Tibial artery (tissue), 4 donors: ENCODE results near the gene BICRAL.
A peak's percentile ranks its signal among the peaks of the same experiment; 100 is the strongest.

ENCODE experiments used
- DNase-seq, 2 donors: peaks; one replicate each; pipeline ENCODE4 v3.0.0-alpha.2; 2019
- H3K27ac ChIP-seq, 2 donors: fragments of 200-600 bp; sonication (generic) in 1 of 2; 1 replicate in 1 of 2; 2 replicates in 1 of 2; pipeline ENCODE4 v1.5.1; 2018 to 2019; ENCODE audit warnings: mild to moderate bottlenecking in 1 of 2
- H3K27me3 ChIP-seq, 2 donors: fragments of 200-600 bp; sonication (generic) in 1 of 2; one replicate each; pipeline versions ENCODE4 v1.5.1 to v1.6.0; 2016 to 2019
- H3K36me3 ChIP-seq, 3 donors: fragments of 200-600 bp; sonication (generic) in 2 of 3; one replicate each; pipeline ENCODE4 v1.5.1; 2016 to 2019; ENCODE audit warnings: mild to moderate bottlenecking in 2 of 3
- H3K4me1 ChIP-seq, 4 donors: fragments of 200-600 bp; sonication (generic) in 2 of 4; 1 replicate in 3 of 4; 2 replicates in 1 of 4; pipeline ENCODE4 v1.5.1; 2016 to 2019
- H3K4me3 ChIP-seq, 2 donors: fragments of 200-600 bp; sonication (generic) in 1 of 2; 1 replicate in 1 of 2; 2 replicates in 1 of 2; pipeline ENCODE4 v1.5.1; 2018 to 2019; ENCODE audit warnings: mild to moderate bottlenecking in 2 of 2
- H3K9me3 ChIP-seq, 3 donors: fragments of 200-600 bp; sonication (generic) in 1 of 3; one replicate each; pipeline ENCODE4 v1.5.1; 2016 to 2019
- CTCF ChIP-seq, 2 experiments: fragments of 200-600 bp in 1 of 2; fragments of 450-650 bp in 1 of 2; IDR thresholded peaks; one replicate each; pipeline ENCODE4 v1.5.1; 2017 to 2019; ENCODE audit warnings: antibody characterized with exemption in 2 of 2, mild to moderate bottlenecking in 1 of 2, moderate library complexity in 1 of 2
- intact Hi-C: fragments of 100-400 bp; cut with DNase I; formaldehyde crosslinking; loops from one replicate; pipeline ENCODE4 v1.15.0; 2023; ENCODE audit warnings: low total_unique reads

BICRAL gene

GRCh38 chr6:42783876-42784642 lies 2.2 kb downstream of the BICRAL start:
- Histone ChIP-seq H3K27me3 (no peaks in the 10 kb centered on the region), H3K9me3 (no peaks in the 10 kb centered on the region), H3K36me3 (no peaks in the 10 kb centered on the region), H3K27ac (peak overlapping the region; percentile 99), H3K4me1 (peaks cover 0 to 54% (median 34%) of the 10 kb centered on the region in 4 donors), H3K4me3 (peak overlapping the region; percentile 73 to 85)
- no peak for TF ChIP-seq CTCF (IDR thresholded peaks at IDR 0.05)
- intact Hi-C loops, result loop anchor here (2.0 kb wide), 1 partner anchor 37 kb away; the partner anchor contains the start of gene TBCC
- DNase-seq, result no peak

DNA sequence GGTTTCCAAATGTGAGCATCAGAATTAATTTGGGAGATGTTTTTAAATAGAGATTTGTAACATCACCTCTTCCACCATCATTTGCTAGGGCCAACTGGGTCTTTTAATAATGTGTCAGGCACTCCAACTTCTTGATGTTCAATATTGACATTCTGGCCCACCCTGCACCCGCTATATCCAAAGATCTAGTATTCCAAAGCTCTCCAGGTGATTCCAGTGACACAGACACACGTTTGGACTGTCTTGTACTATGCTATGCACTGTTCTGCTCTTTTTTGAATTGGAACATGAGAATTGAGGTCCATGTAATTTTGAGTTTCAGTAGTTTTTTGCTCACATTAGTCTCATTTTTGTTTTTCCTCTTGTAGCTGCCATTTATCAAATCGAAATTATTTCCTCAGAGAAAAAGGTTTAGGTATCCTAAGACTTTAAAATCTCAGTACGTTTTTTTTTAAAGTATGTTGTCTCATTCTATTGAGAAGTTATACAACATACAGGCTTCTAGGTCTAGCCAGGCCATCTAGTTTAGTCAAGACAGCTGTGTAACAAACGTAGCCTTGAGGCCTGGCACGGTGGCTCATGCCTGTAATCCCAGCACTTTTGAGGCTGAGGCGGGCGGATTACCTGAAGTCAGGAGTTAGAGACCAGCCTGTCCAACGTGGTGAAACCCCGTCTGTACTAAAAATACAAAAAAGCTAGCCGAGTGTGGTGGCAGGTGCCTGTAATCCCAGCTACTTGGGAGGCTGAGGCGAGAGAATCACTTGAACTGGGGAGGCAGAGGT lies 3.1 kb downstream of the BICRAL start:
- Histone ChIP-seq H3K4me1 (peaks cover 0 to 63% (median 43%) of the 10 kb centered on the region in 4 donors), H3K27ac (peak overlapping the region; percentile 99), H3K9me3 (no peaks in the 10 kb centered on the region), H3K27me3 (no peaks in the 10 kb centered on the region), H3K36me3 (no peaks in the 10 kb centered on the region), H3K4me3 (peak overlapping the region; percentile 73 to 85)
- intact Hi-C loops, result no loop called here
- no peak for DNase-seq
- no peak for TF ChIP-seq CTCF (IDR thresholded peaks at IDR 0.05)

GRCh38 chr6:42786525-42786985 lies 4.7 kb downstream of the BICRAL start:
- Histone ChIP-seq H3K4me3 (no peak overlapping the region), H3K9me3 (no peaks in the 10 kb centered on the region), H3K4me1 (peaks cover 0 to 71% (median 48%) of the 10 kb centered on the region in 4 donors), H3K27me3 (no peaks in the 10 kb centered on the region), H3K27ac (peak overlapping the region; percentile 99), H3K36me3 (no peaks in the 10 kb centered on the region)
- DNase-seq, result no peak
- intact Hi-C loops, result no loop called here
- peak in 1 of 2 experiments; percentile 2 for TF ChIP-seq CTCF (IDR thresholded peaks at IDR 0.05)

- DNase-seq, result no peak
- peak overlapping the region; percentile 99 for H3K27ac ChIP-seq
- no peaks in the 10 kb centered on the region for H3K36me3 ChIP-seq
- H3K9me3 ChIP-seq, result no peaks in the 10 kb centered on the region
- H3K4me1 ChIP-seq, result peaks cover 0 to 76% (median 50%) of the 10 kb centered on the region in 4 donors
- no peak for TF ChIP-seq CTCF (IDR thresholded peaks at IDR 0.05)
- no peak overlapping the region for H3K4me3 ChIP-seq
- intact Hi-C loops, result no loop called here
- no peaks in the 10 kb centered on the region for H3K27me3 ChIP-seq
Observed at GRCh38 chr6:42787063-42787472, 5.2 kb downstream of the BICRAL start.

- Histone ChIP-seq H3K9me3 (no peaks in the 10 kb centered on the region), H3K27me3 (no peaks in the 10 kb centered on the region), H3K4me3 (no peak overlapping the region), H3K27ac (peak overlapping the region; percentile 21 to 99), H3K36me3 (no peaks in the 10 kb centered on the region), H3K4me1 (peaks cover 0 to 84% (median 55%) of the 10 kb centered on the region in 4 donors)
- DNase-seq, result no peak
- intact Hi-C loops, result no loop called here
- TF ChIP-seq CTCF (IDR thresholded peaks at IDR 0.05), result no peak
Observed at GRCh38 chr6:42788671-42789070, 6.8 kb downstream of the BICRAL start.
